Neural cell (in vitro differentiated cells): ENCODE data around the gene CAPN8. TPM values are rescaled to one million over a fixed set of nuclear protein-coding genes. Genes with fewer than 3 reads are reported as not detected.

Experiments
- H2AFZ ChIP-seq: fragments of 200-600, 300-800 bp; sonication (generic), shearing (Covaris generic); 2 replicates; pipeline ENCODE4 v1.6.0; 2014; ENCODE audit warnings: low read depth, mild to moderate bottlenecking, antibody characterized with exemption, low read length, moderate library complexity
- H3F3A ChIP-seq: fragments of 200-600 bp; shearing (Covaris generic); 2 replicates; pipeline ENCODE4 v1.6.1; 2016; ENCODE audit warnings: mild to moderate bottlenecking, moderate library complexity, mixed read lengths, antibody characterized with exemption, low read length; ENCODE audit not compliant: insufficient read depth, poor library complexity, severe bottlenecking
- H3K27ac ChIP-seq: fragments of 200-600, 300-800 bp; sonication (generic), shearing (Covaris generic); 2 replicates; pipeline ENCODE4 v1.5.1; 2014; ENCODE audit warnings: mild to moderate bottlenecking, low read length, moderate library complexity
- H3K27me3 ChIP-seq: fragments of 300-800, 200-600 bp; sonication (generic), shearing (Covaris generic); 2 replicates; pipeline ENCODE4 v1.6.0; 2014; ENCODE audit warnings: mild to moderate bottlenecking, low read depth, low read length, moderate library complexity; ENCODE audit not compliant: insufficient read depth
- H3K36me3 ChIP-seq: fragments of 300-800, 200-600 bp; sonication (generic), shearing (Covaris generic); 2 replicates; pipeline ENCODE4 v1.5.1; 2014; ENCODE audit warnings: mild to moderate bottlenecking, antibody characterized with exemption, low read length, moderate library complexity; ENCODE audit not compliant: insufficient read depth
- H3K4me2 ChIP-seq: fragments of 300-800, 200-600 bp; sonication (generic), shearing (Covaris generic); 2 replicates; pipeline ENCODE4 v1.6.0; 2014; ENCODE audit warnings: mild to moderate bottlenecking, low read length
- H3K4me3 ChIP-seq: fragments of 300-800, 200-600 bp; sonication (generic), shearing (Covaris generic); 2 replicates; pipeline ENCODE4 v1.5.1; 2014; ENCODE audit warnings: mild to moderate bottlenecking, low read length, moderate library complexity
- H3K79me2 ChIP-seq: fragments of 200-600 bp; shearing (Covaris generic); replicated peaks from 2 replicates; pipeline ENCODE4 v1.6.0; 2014; ENCODE audit warnings: mild to moderate bottlenecking, low read length, moderate library complexity; ENCODE audit not compliant: insufficient read depth
- H3K9ac ChIP-seq: fragments of 300-800, 200-600 bp; sonication (generic), shearing (Covaris generic); 2 replicates; pipeline ENCODE4 v1.6.1; 2016; ENCODE audit warnings: mild to moderate bottlenecking, low read length, mixed read lengths
- H3K9me2 ChIP-seq: fragments of 200-600 bp; shearing (Covaris generic); 2 replicates; pipeline ENCODE4 v1.6.1; 2016; ENCODE audit warnings: mild to moderate bottlenecking, low read length, mixed read lengths; ENCODE audit not compliant: insufficient read depth
- H3K9me3 ChIP-seq: fragments of 200-600, 300-800 bp; sonication (generic), shearing (Covaris generic); 2 replicates; pipeline ENCODE4 v1.6.1; 2016; ENCODE audit warnings: mild to moderate bottlenecking, mixed run types, low read length, moderate library complexity, mixed read lengths
- H4K20me1 ChIP-seq: fragments of 200-600 bp; shearing (Covaris generic); 2 replicates; pipeline ENCODE4 v1.6.1; 2016; ENCODE audit warnings: mild to moderate bottlenecking, mixed run types; ENCODE audit not compliant: insufficient read depth
- CTCF ChIP-seq: fragments of 450-650 bp; IDR thresholded peaks from 2 replicates; pipeline ENCODE4 v1.5.1; 2014; ENCODE audit warnings: antibody characterized with exemption, mild to moderate bottlenecking, moderate library complexity; ENCODE audit not compliant: poor library complexity, severe bottlenecking
- EP300 ChIP-seq: fragments of 450-650 bp; conservative IDR thresholded peaks from 2 replicates; pipeline ENCODE4 v1.6.1; 2014; ENCODE audit warnings: antibody characterized with exemption, mild to moderate bottlenecking, moderate library complexity; ENCODE audit not compliant: poor library complexity, severe bottlenecking
- EZH2 ChIP-seq: fragments of 200-600, 300-800 bp; shearing (Covaris generic), sonication (generic); IDR thresholded peaks from 2 replicates; pipeline ENCODE4 v1.6.1; 2014; ENCODE audit warnings: antibody characterized with exemption, low read length, borderline replicate concordance, mild to moderate bottlenecking; ENCODE audit not compliant: insufficient read depth, poor library complexity, severe bottlenecking
- MXI1 ChIP-seq: fragments of 450-650 bp; conservative IDR thresholded peaks from 2 replicates; pipeline ENCODE4 v1.6.1; 2014; ENCODE audit warnings: antibody characterized with exemption, mild to moderate bottlenecking; ENCODE audit not compliant: poor library complexity, severe bottlenecking
- POLR2AphosphoS5 ChIP-seq: IDR thresholded peaks from 2 replicates; pipeline ENCODE4 v1.6.1; 2012
- RAD21 ChIP-seq: fragments of 450-650 bp; conservative IDR thresholded peaks from 2 replicates; pipeline ENCODE4 v1.6.1; 2014; ENCODE audit warnings: antibody characterized with exemption, mild to moderate bottlenecking, moderate library complexity
- REST ChIP-seq: IDR thresholded peaks from 2 replicates; pipeline ENCODE4 v1.6.1; 2012; ENCODE audit warnings: borderline replicate concordance
- SMC3 ChIP-seq: fragments of 450-650 bp; conservative IDR thresholded peaks from 2 replicates; pipeline ENCODE4 v1.6.1; 2014; ENCODE audit warnings: antibody characterized with exemption, mild to moderate bottlenecking, moderate library complexity; ENCODE audit not compliant: poor library complexity
- TAF1 ChIP-seq: IDR thresholded peaks from 2 replicates; pipeline ENCODE4 v1.6.1; 2012; ENCODE audit warnings: low read depth
- polyA plus RNA-seq: library from polyadenylated mRNA; depleted of rRNA; stranded (reverse); fragments of >200 nt; gene quantifications from 2 replicates; pipeline ENCODE4 v1.2.3, GENCODE V29; 2014

Gene CAPN8
- polyA plus RNA-seq, 1 donor from 2014 or later = not detected

- Histone ChIP-seq H3K9ac (peak overlapping the region; percentile 84), H3K27me3 (no peaks in the 10 kb centered on the region), H3F3A (no peaks in the 10 kb centered on the region), H3K27ac (no peak overlapping the region), H3K9me3 (no peaks in the 10 kb centered on the region), H3K9me2 (no peaks in the 10 kb centered on the region), H3K4me2 (peak overlapping the region; percentile 82), H3K79me2 (peaks cover 9% of the 10 kb centered on the region), H3K36me3 (no peaks in the 10 kb centered on the region), H2AFZ (peak overlapping the region; percentile 60), H3K4me3 (peak overlapping the region; percentile 76), H4K20me1 (no peaks in the 10 kb centered on the region)
- TF ChIP-seq EZH2 (no peak), POLR2AphosphoS5 (peak; percentile 4), CTCF (no peak)
Measured at GRCh38 chr1:223712850-223713474, 47.5 kb upstream of the CAPN8 start.

- H3K27ac ChIP-seq = no peak within 1 kb of the TSS
- no peaks in the 10 kb centered on the region for H3K9me2 ChIP-seq
- peaks cover 9% of the 10 kb centered on the region for H3K79me2 ChIP-seq
Measured at GRCh38 chr1:223712194-223712849, 46.8 kb upstream of the CAPN8 start, which contains the start of gene CAPN2. Gene CAPN2, plus strand, starts transcription at chr1:223712539. Its CDS starts 102 bp downstream, at chr1:223712641.

More at GRCh38 chr1:223712194-223712849, 46.8 kb upstream of the CAPN8 start, which contains the start of gene CAPN2:
- Histone ChIP-seq H4K20me1 (no peaks in the 10 kb centered on the region), H3K9me3 (no peaks in the 10 kb centered on the region), H3K36me3 (no peaks in the 10 kb centered on the region), H3K4me2 (peak within 1 kb of the TSS; percentile 82), H3K27me3 (no peaks in the 10 kb centered on the region), H2AFZ (peak within 1 kb of the TSS; percentile 60), H3K4me3 (peak within 1 kb of the TSS; percentile 76), H3F3A (no peaks in the 10 kb centered on the region), H3K9ac (peak within 1 kb of the TSS; percentile 84)
- no peak for TF ChIP-seq EP300
- peak; percentile 45 for TF ChIP-seq MXI1
- no peak for TF ChIP-seq EZH2
- peak; percentile 77 for TF ChIP-seq CTCF
- peak; percentile 34 for TF ChIP-seq REST
- peak; percentile 65 for TF ChIP-seq TAF1
- peak; percentile 59 for TF ChIP-seq RAD21
- no peak for TF ChIP-seq POLR2AphosphoS5
- TF ChIP-seq SMC3 = peak; percentile 71
